Loucy (cell line): ENCODE measurements around the gene CDH19.

Experiments
- CTCF ChIP-seq: fragments of 200-600 bp; sonication (generic); conservative IDR thresholded peaks from 2 replicates; pipeline ENCODE4 v1.5.1; 2014; ENCODE audit warnings: mild to moderate bottlenecking, antibody characterized with exemption, low read length
- EZH2phosphoT487 ChIP-seq: fragments of 200-600 bp; IDR thresholded peaks from 2 replicates; pipeline ENCODE4 v1.6.1; 2018; ENCODE audit warnings: antibody characterized with exemption, mild to moderate bottlenecking, moderate library complexity, borderline replicate concordance

- TF ChIP-seq CTCF (no peak), EZH2phosphoT487 (no peak)
These were observed 42.1 kb upstream of the CDH19 start for GRCh38 chr18:66645983-66646382.
